Gastrocnemius medialis (tissue), 4 donors: ENCODE results near the gene HIRIP3. TPM values are rescaled to one million over a fixed set of nuclear protein-coding genes. Genes with fewer than 3 reads are reported as not detected.

Experiments
- ATAC-seq, 2 donors: fragments of 150-250 bp; one replicate each; pipeline ENCODE4 v1.9.1; 2016
- DNase-seq, 2 donors: peaks; one replicate each; pipeline ENCODE4 v3.0.0-alpha.2; 2019
- H3K27ac ChIP-seq, 4 donors: fragments of 200-600 bp; sonication (generic); 1 replicate in 1 of 4; 2 replicates in 3 of 4; pipeline ENCODE4 v1.5.1; 2016 to 2018; ENCODE audit warnings: mild to moderate bottlenecking in 2 of 4, moderate library complexity in 1 of 4
- H3K27me3 ChIP-seq, 3 donors: fragments of 200-600 bp; sonication (generic) in 2 of 3; 1 replicate in 1 of 3; 2 replicates in 2 of 3; pipeline versions ENCODE4 v1.5.1 to v1.6.0; 2016 to 2019; ENCODE audit warnings: mild to moderate bottlenecking in 1 of 3, moderate library complexity in 1 of 3
- H3K36me3 ChIP-seq, 2 donors: fragments of 200-600 bp; sonication (generic) in 1 of 2; one replicate each; pipeline ENCODE4 v1.5.1; 2017 to 2018
- H3K4me1 ChIP-seq, 2 donors: fragments of 200-600 bp; sonication (generic) in 1 of 2; one replicate each; pipeline ENCODE4 v1.5.1; 2016 to 2017; ENCODE audit warnings: mild to moderate bottlenecking in 2 of 2
- H3K4me3 ChIP-seq, 4 donors: fragments of 200-600 bp; sonication (generic) in 3 of 4; 1 replicate in 1 of 4; 2 replicates in 3 of 4; pipeline ENCODE4 v1.5.1; 2016 to 2019; ENCODE audit warnings: mild to moderate bottlenecking in 2 of 4
- H3K9me3 ChIP-seq, 3 donors: fragments of 200-600 bp; sonication (generic) in 2 of 3; 1 replicate in 1 of 3; 2 replicates in 2 of 3; pipeline ENCODE4 v1.5.1; 2016 to 2019
- POLR2A ChIP-seq, 2 donors: fragments of 450-650 bp; IDR thresholded peaks; one replicate each; pipeline ENCODE4 v1.6.1; 2017; ENCODE audit warnings: antibody characterized with exemption in 2 of 2, mild to moderate bottlenecking in 2 of 2, moderate library complexity in 2 of 2
- in situ Hi-C, 4 donors: fragments of 200-750 bp; cut with MboI; loops; one replicate each; pipeline versions ENCODE4 v1.15.0 to v1.8.0; 2017; ENCODE audit warnings: low sequenced_read_pairs in 4 of 4
- intact Hi-C: fragments of 100-400 bp; cut with DNase I; formaldehyde crosslinking; loops from one replicate; pipeline ENCODE4 v1.15.1; 2023; ENCODE audit warnings: low total_unique reads
- total RNA-seq, 4 donors: library from RNA; depleted of rRNA; stranded (reverse); fragments of >200 nt; gene quantifications; one replicate each; pipeline versions ENCODE4 v1.1.0 to v1.2.3, GENCODE V29; 2016
- TF ChIP-seq, protein P1 (sequence below), 5 experiments: fragments of 450-650 bp in 3 of 5; fragments of 200-600 bp in 2 of 5; sonication (generic) in 2 of 5; IDR thresholded peaks in 4 of 5; conservative IDR thresholded peaks in 1 of 5; 1 replicate in 4 of 5; 2 replicates in 1 of 5; pipeline ENCODE4 v1.5.1; 2016 to 2019; ENCODE audit warnings: antibody characterized with exemption in 5 of 5, mild to moderate bottlenecking in 3 of 5, moderate library complexity in 3 of 5

The HIRIP3 gene
- total RNA-seq, 4 donors from 2014 or later, result 13.5 to 25.6 (median 17.2) TPM

DNA sequence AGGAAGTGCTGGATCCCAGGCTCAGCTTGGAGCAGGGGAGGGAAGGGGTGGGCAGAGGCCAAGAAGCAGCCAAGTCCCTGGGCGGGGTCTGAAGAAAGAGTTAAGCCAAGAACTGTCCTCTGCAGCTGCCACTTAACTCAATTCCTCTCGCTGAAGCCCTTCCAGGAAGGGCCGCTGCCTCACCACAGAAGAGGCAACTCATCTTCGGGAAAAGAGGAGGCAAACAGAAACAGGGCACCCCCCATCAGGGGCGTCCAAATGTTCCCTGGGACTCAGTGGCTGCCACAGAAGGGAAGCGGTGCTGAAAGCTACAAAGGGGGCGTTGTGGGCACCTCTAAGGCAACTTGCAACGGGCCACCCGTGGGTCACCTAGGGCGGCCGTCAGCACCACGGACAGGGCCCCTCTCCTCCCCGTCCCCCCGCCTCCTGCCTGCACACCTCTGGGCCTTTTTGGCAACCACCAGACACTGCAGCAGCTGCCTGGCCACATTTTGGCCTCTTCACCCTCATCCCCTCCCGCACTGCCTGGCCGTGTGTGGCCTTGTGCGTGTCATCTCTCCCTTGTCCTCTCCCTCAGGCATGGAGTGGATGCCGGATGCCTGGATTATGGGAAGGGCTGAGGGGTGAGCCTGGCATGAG lies 33.1 kb upstream of the HIRIP3 start:
- Histone ChIP-seq H3K4me3 (no peak overlapping the region), H3K36me3 (no peaks in the 10 kb centered on the region), H3K27me3 (peaks cover 29 to 47% (median 30%) of the 10 kb centered on the region in 3 donors), H3K27ac (no peak overlapping the region), H3K9me3 (no peaks in the 10 kb centered on the region), H3K4me1 (peaks cover 0 to 15% of the 10 kb centered on the region in 2 donors)
- DNase-seq (peak in 1 of 2 donors; percentile 37), ATAC-seq (peak in 1 of 2 donors; percentile 36)
- in situ Hi-C loops (loop anchor here in 3 of 4 donors (5.0 to 25.0 kb wide), 3 partner anchors 324 to 341 kb away; partner anchors contain the start of gene QPRT (in 1 of the 3)), intact Hi-C loops (loop anchor here (10.0 kb wide), 1 partner anchor 164 kb away; the partner anchor contains the start of gene CDIPT)
- TF ChIP-seq POLR2A (IDR thresholded peaks at IDR 0.05), result no peak

DNA sequence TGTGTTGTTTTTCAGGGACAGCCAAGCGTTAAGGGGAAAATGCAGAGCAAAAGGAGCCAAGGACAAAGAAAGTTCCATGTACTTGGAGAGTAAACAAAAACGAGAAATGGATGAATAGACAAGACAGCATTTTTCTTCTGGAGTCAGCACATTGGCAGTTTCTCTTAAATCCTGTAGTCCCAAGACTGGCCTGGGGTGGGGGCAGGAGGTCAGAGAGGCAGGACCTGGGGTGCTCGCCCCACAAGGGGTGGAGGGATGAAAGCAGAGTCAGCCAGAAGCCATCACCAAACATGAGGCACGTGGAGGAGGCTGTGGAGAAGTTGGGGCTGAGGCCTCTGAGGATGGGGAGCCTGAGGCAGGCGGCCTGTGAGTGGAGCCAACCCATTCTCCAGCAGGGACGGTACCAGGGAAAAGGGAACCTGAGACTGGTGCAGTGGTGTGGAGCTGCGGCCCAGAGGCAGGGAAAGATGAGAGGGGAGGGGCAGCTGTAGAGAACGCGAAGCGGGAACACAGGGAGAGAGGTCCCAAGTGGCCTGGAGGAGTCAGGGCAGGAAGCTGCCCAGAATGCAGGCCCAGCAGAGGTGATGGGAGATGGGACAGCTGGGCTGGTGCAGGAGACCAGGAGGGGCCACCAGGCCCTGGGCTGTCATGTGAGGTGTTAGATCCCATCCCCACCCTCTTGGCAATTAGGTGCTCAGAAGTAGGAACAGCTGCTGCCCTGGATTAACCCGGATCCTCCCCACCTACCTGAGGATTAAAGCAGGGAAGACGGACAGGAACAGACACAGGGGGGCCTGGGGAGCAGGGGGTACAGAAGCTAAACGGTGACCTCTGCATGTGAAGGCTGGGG lies 32.4 kb upstream of the HIRIP3 start:
- ATAC-seq (no peak), DNase-seq (no peak)
- in situ Hi-C loops (loop anchor here in 3 of 4 donors (5.0 to 25.0 kb wide), 3 partner anchors 323 to 341 kb away; partner anchors contain the start of gene QPRT (in 1 of the 3)), intact Hi-C loops (loop anchor here (10.0 kb wide), 1 partner anchor 163 kb away; the partner anchor contains the start of gene CDIPT)
- TF ChIP-seq, protein P1, sequence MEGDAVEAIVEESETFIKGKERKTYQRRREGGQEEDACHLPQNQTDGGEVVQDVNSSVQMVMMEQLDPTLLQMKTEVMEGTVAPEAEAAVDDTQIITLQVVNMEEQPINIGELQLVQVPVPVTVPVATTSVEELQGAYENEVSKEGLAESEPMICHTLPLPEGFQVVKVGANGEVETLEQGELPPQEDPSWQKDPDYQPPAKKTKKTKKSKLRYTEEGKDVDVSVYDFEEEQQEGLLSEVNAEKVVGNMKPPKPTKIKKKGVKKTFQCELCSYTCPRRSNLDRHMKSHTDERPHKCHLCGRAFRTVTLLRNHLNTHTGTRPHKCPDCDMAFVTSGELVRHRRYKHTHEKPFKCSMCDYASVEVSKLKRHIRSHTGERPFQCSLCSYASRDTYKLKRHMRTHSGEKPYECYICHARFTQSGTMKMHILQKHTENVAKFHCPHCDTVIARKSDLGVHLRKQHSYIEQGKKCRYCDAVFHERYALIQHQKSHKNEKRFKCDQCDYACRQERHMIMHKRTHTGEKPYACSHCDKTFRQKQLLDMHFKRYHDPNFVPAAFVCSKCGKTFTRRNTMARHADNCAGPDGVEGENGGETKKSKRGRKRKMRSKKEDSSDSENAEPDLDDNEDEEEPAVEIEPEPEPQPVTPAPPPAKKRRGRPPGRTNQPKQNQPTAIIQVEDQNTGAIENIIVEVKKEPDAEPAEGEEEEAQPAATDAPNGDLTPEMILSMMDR (IDR thresholded peaks at IDR 0.05 in 4 of 5, conservative IDR thresholded peaks at IDR 0.05 in 1 of 5), result no peak
- TF ChIP-seq POLR2A (IDR thresholded peaks at IDR 0.05), result no peak
- H3K9me3 ChIP-seq, result no peaks in the 10 kb centered on the region
- H3K4me3 ChIP-seq, result no peak overlapping the region
- peaks cover 22 to 41% (median 29%) of the 10 kb centered on the region in 3 donors for H3K27me3 ChIP-seq
- H3K27ac ChIP-seq, result no peak overlapping the region
- H3K4me1 ChIP-seq, result peaks cover 0 to 15% of the 10 kb centered on the region in 2 donors
- no peaks in the 10 kb centered on the region for H3K36me3 ChIP-seq

DNA sequence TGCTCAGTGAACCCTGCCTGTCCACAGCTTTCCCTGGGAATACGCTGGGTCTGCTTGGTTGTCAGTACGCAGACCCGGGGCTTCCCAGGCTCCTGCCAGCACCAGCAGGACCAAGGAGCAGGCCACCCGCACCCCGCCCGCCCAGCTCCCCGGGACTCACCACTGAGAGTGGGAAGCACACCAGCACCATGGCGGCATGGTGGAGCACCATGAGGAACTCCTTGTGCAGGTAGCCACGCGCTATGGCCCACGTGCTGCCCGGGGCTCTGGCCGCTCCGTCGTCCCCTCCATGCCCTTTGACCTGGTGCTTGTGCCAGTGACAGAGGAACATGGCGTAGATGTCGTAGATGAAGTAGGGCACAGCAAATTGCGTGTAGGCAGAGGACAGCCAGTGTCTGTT lies 31.0 kb upstream of the HIRIP3 start:
- no peak overlapping the region for H3K27ac ChIP-seq
- in situ Hi-C loops (loop anchor here in 3 of 4 donors (5.0 to 25.0 kb wide), 3 partner anchors 322 to 339 kb away; partner anchors contain the start of gene QPRT (in 1 of the 3)), intact Hi-C loops (loop anchor here (10.0 kb wide), 1 partner anchor 162 kb away; the partner anchor contains the start of gene CDIPT)
- DNase-seq, result no peak
- no peak overlapping the region for H3K4me3 ChIP-seq
- no peak for TF ChIP-seq POLR2A (IDR thresholded peaks at IDR 0.05)
- TF ChIP-seq, protein P1 (IDR thresholded peaks at IDR 0.05 in 4 of 5, conservative IDR thresholded peaks at IDR 0.05 in 1 of 5), result no peak
- no peak for ATAC-seq
- H3K36me3 ChIP-seq, result no peaks in the 10 kb centered on the region
- H3K9me3 ChIP-seq, result no peaks in the 10 kb centered on the region
- peaks cover 9 to 29% (median 15%) of the 10 kb centered on the region in 3 donors for H3K27me3 ChIP-seq
- H3K4me1 ChIP-seq, result peaks cover under 1 to 13% of the 10 kb centered on the region in 2 donors

GRCh38 chr16:30025574-30025973 lies 30.2 kb upstream of the HIRIP3 start:
- peaks cover 4 to 20% (median 12%) of the 10 kb centered on the region in 3 donors for H3K27me3 ChIP-seq
- peaks cover 5 to 8% of the 10 kb centered on the region in 2 donors for H3K4me1 ChIP-seq
- no peak overlapping the region for H3K27ac ChIP-seq
- no peak overlapping the region for H3K4me3 ChIP-seq
- no peak for DNase-seq
- no peaks in the 10 kb centered on the region for H3K9me3 ChIP-seq
- no peak for ATAC-seq
- H3K36me3 ChIP-seq, result no peaks in the 10 kb centered on the region
- intact Hi-C loops, result loop anchor here (10.0 kb wide), 1 partner anchor 161 kb away; the partner anchor contains the start of gene CDIPT
- TF ChIP-seq POLR2A (IDR thresholded peaks at IDR 0.05), result no peak
- TF ChIP-seq, protein P1 (IDR thresholded peaks at IDR 0.05 in 4 of 5, conservative IDR thresholded peaks at IDR 0.05 in 1 of 5), result no peak
- in situ Hi-C loops, result loop anchor here in 3 of 4 donors (5.0 to 25.0 kb wide), 3 partner anchors 321 to 338 kb away; partner anchors contain the start of gene QPRT (in 1 of the 3)
